HTERT RPE-1 (cell line): ENCODE data around the gene NR3C2.

ENCODE experiments used
- in situ Hi-C: fragments of 300-500 bp; cut with MboI; formaldehyde crosslinking; loops from 4 replicates; pipeline ENCODE4 v1.14.3; 2020; ENCODE audit warnings: low sequenced_read_pairs

NR3C2 gene

GRCh38 chr4:148373093-148373492 lies 69.1 kb downstream of the NR3C2 start:
- in situ Hi-C loops: no loop called here

GRCh38 chr4:148369919-148370318 lies 72.3 kb downstream of the NR3C2 start:
- in situ Hi-C loops: no loop called here

- in situ Hi-C loops: no loop called here
Measured at GRCh38 chr4:148367756-148368155, 74.5 kb downstream of the NR3C2 start.

GRCh38 chr4:148366251-148366650 lies 76.0 kb downstream of the NR3C2 start:
- in situ Hi-C loops: no loop called here

GRCh38 chr4:148364525-148364924 lies 77.7 kb downstream of the NR3C2 start:
- in situ Hi-C loops: no loop called here

- in situ Hi-C loops: no loop called here
Measured at GRCh38 chr4:148359769-148360168, 82.4 kb downstream of the NR3C2 start.

GRCh38 chr4:148355442-148356123 lies 86.6 kb downstream of the NR3C2 start:
- in situ Hi-C loops: no loop called here

GRCh38 chr4:148354186-148354585 lies 88.0 kb downstream of the NR3C2 start:
- in situ Hi-C loops: no loop called here

- in situ Hi-C loops: no loop called here
Measured at GRCh38 chr4:148353571-148353970, 88.6 kb downstream of the NR3C2 start.

GRCh38 chr4:148349153-148349552 lies 93.1 kb downstream of the NR3C2 start:
- in situ Hi-C loops: no loop called here

- in situ Hi-C loops: no loop called here
Measured at GRCh38 chr4:148346657-148347056, 95.6 kb downstream of the NR3C2 start.

- in situ Hi-C loops: no loop called here
Measured at GRCh38 chr4:148345509-148345908, 96.7 kb downstream of the NR3C2 start.

- in situ Hi-C loops: no loop called here
Measured at GRCh38 chr4:148344941-148345340, 97.3 kb downstream of the NR3C2 start.

- in situ Hi-C loops: no loop called here
Measured at GRCh38 chr4:148344352-148344751, 97.9 kb downstream of the NR3C2 start.

- in situ Hi-C loops: no loop called here
Measured at GRCh38 chr4:148341980-148342800, 100.0 kb downstream of the NR3C2 start.

GRCh38 chr4:148335133-148335532 lies 107.1 kb downstream of the NR3C2 start:
- in situ Hi-C loops: no loop called here

GRCh38 chr4:148333265-148333664 lies 108.9 kb downstream of the NR3C2 start:
- in situ Hi-C loops: no loop called here

- in situ Hi-C loops: no loop called here
Measured at GRCh38 chr4:148332486-148332885, 109.7 kb downstream of the NR3C2 start.

GRCh38 chr4:148330724-148331123 lies 111.5 kb downstream of the NR3C2 start:
- in situ Hi-C loops: no loop called here

- in situ Hi-C loops: no loop called here
Measured at GRCh38 chr4:148330161-148330560, 112.1 kb downstream of the NR3C2 start.

GRCh38 chr4:148329751-148330150 lies 112.5 kb downstream of the NR3C2 start:
- in situ Hi-C loops: no loop called here

GRCh38 chr4:148327683-148328082 lies 114.5 kb downstream of the NR3C2 start:
- in situ Hi-C loops: no loop called here
